ENCODE measurements around the gene TMEM80.
"Not testable (repeated sequence)": the region's sequence is repeated elsewhere in the genome, so short reads cannot be mapped to it uniquely, and the experiment has no call there.

The TMEM80 gene
- total RNA-seq = 4.8 to 26.8 (median 8.1) reads per million in 9 experiments

GRCh38 chr11:695538-696248 lies at the start of gene TMEM80:
TSS of gene TMEM80 (plus strand) at chr11:695816. CDS start at chr11:695828, 12 bp downstream.
- no peaks in the 10 kb centered on the region for H3K27me3 Mint-ChIP-seq
- H3K4me3 Mint-ChIP-seq = peak within 1 kb of the TSS; percentile 86 to 87
- no peaks in the 10 kb centered on the region for H3K9me3 Mint-ChIP-seq
- peaks cover 23% of the 10 kb centered on the region for H3K36me3 Mint-ChIP-seq (ENCODE audit: insufficient read depth)
- peak within 1 kb of the TSS; percentile 93 to 94 for H3K27ac Mint-ChIP-seq
- peak; percentile 98 for DNase-seq
- ATAC-seq (replicated peaks) = peak; percentile 68
- H3K4me1 Mint-ChIP-seq (ENCODE audit: low read depth in 2 of 2) = peaks cover 29% of the 10 kb centered on the region in 2 donors

- Mint-ChIP-seq H3K9me3 (no peaks in the 10 kb centered on the region), H3K36me3 (ENCODE audit: insufficient read depth) (peaks cover 32% of the 10 kb centered on the region), H3K27ac (no peak overlapping the region), H3K4me1 (ENCODE audit: low read depth in 2 of 2) (no peaks in the 10 kb centered on the region), H3K27me3 (no peaks in the 10 kb centered on the region), H3K4me3 (no peak overlapping the region)
- no peak for DNase-seq
- ATAC-seq (replicated peaks) = no peak
Observed at GRCh38 chr11:646214-646613, 49.4 kb upstream of the TMEM80 start.

- not testable (repeated sequence) for DNase-seq; H3K4me1 Mint-ChIP-seq (ENCODE audit: low read depth in 2 of 2); H3K27me3 Mint-ChIP-seq; H3K27ac Mint-ChIP-seq; ATAC-seq (replicated peaks); H3K9me3 Mint-ChIP-seq; H3K4me3 Mint-ChIP-seq
- H3K36me3 Mint-ChIP-seq (ENCODE audit: insufficient read depth) = peaks cover 27% of the 10 kb centered on the region
Observed at GRCh38 chr11:647672-648158, 47.9 kb upstream of the TMEM80 start.

GRCh38 chr11:650482-650881 lies 45.1 kb upstream of the TMEM80 start:
- Mint-ChIP-seq H3K36me3 (ENCODE audit: insufficient read depth) (peaks cover 22% of the 10 kb centered on the region), H3K4me1 (ENCODE audit: low read depth in 2 of 2) (no peaks in the 10 kb centered on the region), H3K27me3 (no peaks in the 10 kb centered on the region), H3K4me3 (no peak overlapping the region), H3K9me3 (no peaks in the 10 kb centered on the region), H3K27ac (no peak overlapping the region)
- no peak for ATAC-seq (replicated peaks)
- DNase-seq = no peak

- H3K4me3 Mint-ChIP-seq; DNase-seq; H3K4me1 Mint-ChIP-seq (ENCODE audit: low read depth in 2 of 2); H3K27ac Mint-ChIP-seq; H3K27me3 Mint-ChIP-seq; ATAC-seq (replicated peaks); H3K9me3 Mint-ChIP-seq: not testable (repeated sequence)
- peaks cover 14% of the 10 kb centered on the region for H3K36me3 Mint-ChIP-seq (ENCODE audit: insufficient read depth)
Observed at GRCh38 chr11:653136-653535, 42.5 kb upstream of the TMEM80 start.

GRCh38 chr11:653837-654236 lies 41.8 kb upstream of the TMEM80 start:
- no peak overlapping the region for H3K27ac Mint-ChIP-seq

GRCh38 chr11:654444-654843 lies 41.2 kb upstream of the TMEM80 start:
- H3K4me3 Mint-ChIP-seq; H3K4me1 Mint-ChIP-seq (ENCODE audit: low read depth in 2 of 2); ATAC-seq (replicated peaks); H3K9me3 Mint-ChIP-seq; DNase-seq; H3K27ac Mint-ChIP-seq; H3K27me3 Mint-ChIP-seq: not testable (repeated sequence)
- H3K36me3 Mint-ChIP-seq (ENCODE audit: insufficient read depth) = peaks cover 20% of the 10 kb centered on the region

More at GRCh38 chr11:653837-654236, 41.8 kb upstream of the TMEM80 start:
- Mint-ChIP-seq H3K27me3 (no peaks in the 10 kb centered on the region), H3K4me3 (no peak overlapping the region), H3K4me1 (ENCODE audit: low read depth in 2 of 2) (peaks cover 0 to 1% of the 10 kb centered on the region in 2 donors), H3K9me3 (no peaks in the 10 kb centered on the region), H3K36me3 (ENCODE audit: insufficient read depth) (peaks cover 18% of the 10 kb centered on the region)
- ATAC-seq (replicated peaks) (no peak), DNase-seq (no peak)

- Mint-ChIP-seq H3K27me3 (no peaks in the 10 kb centered on the region), H3K36me3 (ENCODE audit: insufficient read depth) (peaks cover 15% of the 10 kb centered on the region), H3K27ac (no peak overlapping the region), H3K4me1 (ENCODE audit: low read depth in 2 of 2) (peaks cover 0 to 1% of the 10 kb centered on the region in 2 donors), H3K4me3 (no peak overlapping the region), H3K9me3 (no peaks in the 10 kb centered on the region)
- ATAC-seq (replicated peaks) = no peak
- DNase-seq = no peak
Observed at GRCh38 chr11:655036-655726, 40.4 kb upstream of the TMEM80 start.

- no peak for DNase-seq
- H3K4me3 Mint-ChIP-seq = no peak overlapping the region
- H3K36me3 Mint-ChIP-seq (ENCODE audit: insufficient read depth) = peaks cover 13% of the 10 kb centered on the region
- H3K27ac Mint-ChIP-seq = peak overlapping the region in 1 of 2 donors; percentile 6
- peaks cover 0 to 1% of the 10 kb centered on the region in 2 donors for H3K4me1 Mint-ChIP-seq (ENCODE audit: low read depth in 2 of 2)
- H3K9me3 Mint-ChIP-seq = no peaks in the 10 kb centered on the region
- no peaks in the 10 kb centered on the region for H3K27me3 Mint-ChIP-seq
- ATAC-seq (replicated peaks) = no peak
Observed at GRCh38 chr11:656426-656825, 39.2 kb upstream of the TMEM80 start.

GRCh38 chr11:656866-657265 lies 38.8 kb upstream of the TMEM80 start:
- ATAC-seq (replicated peaks) (no peak), DNase-seq (no peak)
- no peaks in the 10 kb centered on the region for H3K9me3 Mint-ChIP-seq
- no peaks in the 10 kb centered on the region for H3K27me3 Mint-ChIP-seq
- no peak overlapping the region for H3K27ac Mint-ChIP-seq
- H3K4me3 Mint-ChIP-seq = no peak overlapping the region
- H3K36me3 Mint-ChIP-seq (ENCODE audit: insufficient read depth) = peaks cover 13% of the 10 kb centered on the region
- H3K4me1 Mint-ChIP-seq (ENCODE audit: low read depth in 2 of 2) = peaks cover 0 to 1% of the 10 kb centered on the region in 2 donors

- DNase-seq (no peak), ATAC-seq (replicated peaks) (no peak)
- H3K4me3 Mint-ChIP-seq = no peak overlapping the region
- no peak overlapping the region for H3K27ac Mint-ChIP-seq
- H3K27me3 Mint-ChIP-seq = no peaks in the 10 kb centered on the region
- H3K4me1 Mint-ChIP-seq (ENCODE audit: low read depth in 2 of 2) = peaks cover 0 to 3% of the 10 kb centered on the region in 2 donors
- peaks cover 13% of the 10 kb centered on the region for H3K36me3 Mint-ChIP-seq (ENCODE audit: insufficient read depth)
- H3K9me3 Mint-ChIP-seq = no peaks in the 10 kb centered on the region
Observed at GRCh38 chr11:657691-658126, 37.9 kb upstream of the TMEM80 start.

- ATAC-seq (replicated peaks) (no peak), DNase-seq (no peak)
- H3K9me3 Mint-ChIP-seq = no peaks in the 10 kb centered on the region
- H3K4me3 Mint-ChIP-seq = no peak overlapping the region
- peaks cover 17% of the 10 kb centered on the region for H3K36me3 Mint-ChIP-seq (ENCODE audit: insufficient read depth)
- H3K27me3 Mint-ChIP-seq = no peaks in the 10 kb centered on the region
- no peak overlapping the region for H3K27ac Mint-ChIP-seq
- peaks cover 0 to 5% of the 10 kb centered on the region in 2 donors for H3K4me1 Mint-ChIP-seq (ENCODE audit: low read depth in 2 of 2)
Observed at GRCh38 chr11:659532-660085, 36.0 kb upstream of the TMEM80 start.

GRCh38 chr11:660281-660680 lies 35.3 kb upstream of the TMEM80 start:
- H3K27me3 Mint-ChIP-seq = no peaks in the 10 kb centered on the region
- DNase-seq = no peak
- peaks cover 17% of the 10 kb centered on the region for H3K36me3 Mint-ChIP-seq (ENCODE audit: insufficient read depth)
- no peak overlapping the region for H3K27ac Mint-ChIP-seq
- no peak overlapping the region for H3K4me3 Mint-ChIP-seq
- H3K4me1 Mint-ChIP-seq (ENCODE audit: low read depth in 2 of 2) = peaks cover 0 to 5% of the 10 kb centered on the region in 2 donors
- ATAC-seq (replicated peaks) = no peak
- no peaks in the 10 kb centered on the region for H3K9me3 Mint-ChIP-seq
